ENCODE results near the gene RAB4A.
A peak's percentile ranks its signal among the peaks of the same experiment; 100 is the strongest.

RAB4A gene

DNA sequence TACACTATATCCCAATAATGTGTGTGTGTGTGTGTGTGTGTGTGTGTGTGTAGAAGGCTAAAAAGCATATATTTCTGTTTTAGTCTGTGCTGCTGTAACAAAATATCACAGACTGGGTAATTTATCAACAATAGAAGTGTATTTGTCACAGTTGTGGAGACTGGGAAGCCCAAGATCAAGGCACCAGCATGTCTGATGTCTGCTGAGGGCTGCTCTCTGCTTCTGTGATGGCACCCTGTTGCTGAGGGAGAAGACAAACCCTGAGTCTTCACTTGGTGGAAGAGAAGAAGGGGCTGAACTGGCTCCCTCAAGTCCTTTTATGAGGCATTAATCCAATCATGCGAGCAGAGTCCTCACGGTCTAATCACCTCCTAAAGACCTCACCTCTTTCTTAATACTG lies 23.0 kb upstream of the RAB4A start:
- no peak for DNase-seq

DNA sequence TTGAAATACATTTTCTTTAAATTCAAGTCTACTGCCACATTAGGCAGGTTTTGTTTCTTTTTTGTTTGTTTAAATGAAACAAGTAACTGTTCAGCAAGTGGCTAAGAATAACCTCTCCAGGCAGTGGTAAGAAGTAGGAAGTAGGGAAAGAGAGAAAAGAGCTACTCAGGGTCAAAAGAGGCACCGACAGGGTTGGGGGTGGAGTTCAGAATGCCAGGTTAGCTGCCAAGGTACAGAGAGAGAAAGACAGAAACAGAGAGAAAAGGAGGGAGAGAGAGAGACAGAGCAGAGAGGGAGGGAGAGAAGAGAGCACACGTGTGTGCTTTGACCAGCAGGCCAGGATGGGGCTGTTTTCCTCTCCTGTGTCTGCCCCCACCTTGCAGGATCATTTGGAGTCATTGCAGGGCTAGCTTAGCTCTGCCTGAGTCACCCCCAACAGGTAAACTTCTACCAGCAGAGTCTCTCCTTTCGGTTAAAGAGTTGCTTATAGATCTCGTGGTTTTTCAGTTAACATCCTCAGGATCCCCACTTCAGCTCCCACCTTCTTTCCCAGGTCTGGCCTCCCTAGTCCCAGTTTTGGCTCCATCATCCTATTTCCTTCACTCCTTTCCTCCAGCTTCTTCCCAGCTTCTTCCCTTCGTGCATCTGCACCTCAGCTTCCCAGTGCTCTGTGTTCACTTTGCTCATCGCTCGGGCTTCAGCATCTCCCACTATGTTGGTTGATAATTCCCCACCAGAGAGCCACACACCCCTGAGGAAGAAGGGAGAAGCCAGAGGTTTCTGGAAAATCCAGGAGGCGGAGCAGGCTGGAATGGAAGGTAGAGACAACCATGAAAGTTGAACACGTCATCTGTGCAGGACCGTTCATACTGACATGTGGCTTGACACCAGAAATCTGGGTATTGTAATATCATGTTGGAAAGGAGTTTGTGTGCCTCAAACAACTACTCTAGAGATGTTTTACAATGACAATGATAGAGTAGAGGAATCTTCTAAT lies 21.8 kb upstream of the RAB4A start:
- DNase-seq = no peak

DNA sequence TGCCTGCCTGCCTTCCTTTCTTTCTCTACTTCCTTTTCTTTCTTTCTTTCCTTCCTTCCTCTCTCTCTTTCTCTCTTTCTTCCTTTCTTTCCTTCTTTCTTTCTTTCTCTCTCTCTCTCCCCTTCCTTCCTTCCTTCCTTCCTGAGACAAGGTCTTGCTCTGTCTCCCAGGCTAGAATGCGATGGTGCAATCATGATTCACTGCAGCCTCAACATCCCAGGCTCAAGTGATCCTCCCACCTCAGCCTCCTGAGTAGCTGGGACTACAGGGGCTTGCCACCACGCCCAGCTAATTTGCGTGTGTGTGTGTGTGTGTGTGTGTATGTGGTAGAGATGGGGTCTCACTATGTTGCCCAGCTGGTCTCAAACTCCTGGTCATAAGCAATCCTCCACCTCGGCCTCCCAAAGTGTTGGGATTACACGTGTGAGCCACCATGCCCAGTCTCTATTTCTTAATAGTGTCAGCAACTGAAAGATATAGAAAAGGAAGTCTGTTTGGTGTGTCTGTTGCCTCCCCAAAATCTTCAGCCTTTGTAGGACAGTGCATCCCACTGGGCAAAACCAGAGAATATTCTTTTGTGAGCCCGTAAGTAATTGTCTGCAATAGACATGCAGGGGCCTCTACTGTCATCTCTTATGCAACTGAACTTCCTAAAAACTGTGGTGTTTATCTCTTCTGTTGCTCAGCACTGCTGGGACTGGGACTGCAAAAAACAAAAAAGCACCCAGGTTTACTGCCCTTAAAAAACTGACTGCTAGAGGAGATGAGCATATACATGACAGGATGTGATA lies 20.9 kb upstream of the RAB4A start:
- DNase-seq = no peak

DNA sequence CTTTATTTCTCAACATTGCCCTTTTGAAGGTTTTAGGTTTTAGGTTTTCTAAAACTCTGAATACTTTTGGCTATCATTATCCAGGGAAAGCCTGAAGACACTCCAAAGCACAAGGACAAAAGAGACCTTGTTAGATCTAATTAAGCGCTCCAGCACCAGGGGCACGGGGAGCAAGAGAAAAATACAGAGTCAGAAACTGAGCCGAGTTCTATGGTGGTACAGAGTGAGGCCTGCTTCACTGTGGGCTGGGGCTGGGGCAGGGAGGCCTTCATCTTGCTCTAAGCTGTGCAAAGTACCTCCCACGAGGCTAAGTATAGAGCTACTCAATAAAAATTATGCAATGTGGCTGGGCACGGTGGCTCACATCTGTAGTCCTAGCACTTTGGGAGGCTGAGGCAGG lies 19.7 kb upstream of the RAB4A start:
- DNase-seq = no peak

DNA sequence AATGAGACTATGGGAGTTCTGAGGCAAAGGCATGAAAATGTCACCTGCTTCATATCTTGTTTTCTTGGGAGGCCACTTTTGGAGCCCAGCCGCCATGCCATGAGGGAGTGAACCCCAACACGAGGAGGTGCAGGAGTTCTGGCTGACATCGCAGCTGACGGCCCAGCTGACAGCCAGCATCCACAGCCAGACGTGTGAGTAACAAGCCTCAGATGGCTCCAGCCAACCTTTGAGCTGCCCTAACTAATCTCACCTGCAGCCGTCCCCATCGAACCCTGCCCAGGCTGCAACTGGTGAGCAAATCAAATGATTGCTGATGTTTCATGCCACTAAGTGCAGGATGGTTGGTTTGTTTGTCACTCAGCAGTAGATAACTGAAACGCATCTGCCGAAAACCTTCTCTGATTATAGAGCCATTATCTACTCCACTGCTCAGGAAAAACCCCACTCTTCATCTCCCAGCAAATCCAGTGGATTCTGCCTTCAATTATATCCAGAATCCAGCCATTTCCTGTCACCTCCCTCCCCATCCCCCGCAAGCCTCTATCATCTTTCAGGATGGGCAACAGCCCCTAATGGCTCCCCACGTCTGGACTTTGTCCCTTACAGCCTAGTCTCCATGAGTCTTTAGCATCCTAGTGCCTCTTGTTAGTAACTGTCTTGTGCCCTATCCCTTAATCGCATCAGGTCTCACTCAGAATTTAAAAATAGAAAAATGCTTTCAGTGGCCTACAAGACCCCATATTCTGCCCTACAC lies 18.5 kb upstream of the RAB4A start:
- DNase-seq = no peak

DNA sequence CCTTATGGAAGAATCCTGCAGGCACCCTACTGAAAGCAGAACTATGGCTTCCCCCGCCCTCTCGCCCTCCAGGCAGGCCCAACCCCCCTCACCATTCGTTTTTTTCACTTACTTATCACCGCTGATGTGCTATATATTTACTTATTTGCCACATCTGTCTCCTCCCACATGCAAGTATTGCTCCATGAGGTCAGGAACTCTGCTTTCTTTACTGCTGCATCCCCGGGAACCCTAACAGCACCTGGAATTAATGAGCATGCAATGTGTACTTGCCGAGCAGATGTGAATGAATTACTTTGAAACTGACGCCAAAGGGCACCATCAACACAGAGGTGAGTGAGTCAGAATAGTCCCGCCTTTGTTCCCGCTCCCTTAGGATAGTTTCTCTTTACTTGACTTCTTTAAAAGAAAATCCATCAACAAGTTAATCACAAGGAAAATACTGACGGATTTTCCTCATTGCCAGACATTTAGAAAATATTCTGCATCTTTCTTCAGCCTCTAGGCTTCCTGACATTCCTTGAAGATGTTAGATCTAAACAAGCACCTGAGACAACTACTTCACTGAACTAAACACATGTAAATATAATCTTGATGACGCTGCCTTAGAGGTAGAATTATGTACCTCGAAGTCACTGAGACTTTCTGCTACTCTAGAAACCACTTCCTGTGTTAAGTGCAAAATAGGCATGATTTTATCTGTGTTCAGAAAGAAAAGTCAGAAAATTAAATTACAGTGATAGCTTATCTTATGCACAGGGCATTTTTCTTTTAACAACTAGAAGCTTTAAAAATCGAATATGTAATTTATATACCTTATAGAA lies 17.5 kb upstream of the RAB4A start:
- DNase-seq = no peak

DNA sequence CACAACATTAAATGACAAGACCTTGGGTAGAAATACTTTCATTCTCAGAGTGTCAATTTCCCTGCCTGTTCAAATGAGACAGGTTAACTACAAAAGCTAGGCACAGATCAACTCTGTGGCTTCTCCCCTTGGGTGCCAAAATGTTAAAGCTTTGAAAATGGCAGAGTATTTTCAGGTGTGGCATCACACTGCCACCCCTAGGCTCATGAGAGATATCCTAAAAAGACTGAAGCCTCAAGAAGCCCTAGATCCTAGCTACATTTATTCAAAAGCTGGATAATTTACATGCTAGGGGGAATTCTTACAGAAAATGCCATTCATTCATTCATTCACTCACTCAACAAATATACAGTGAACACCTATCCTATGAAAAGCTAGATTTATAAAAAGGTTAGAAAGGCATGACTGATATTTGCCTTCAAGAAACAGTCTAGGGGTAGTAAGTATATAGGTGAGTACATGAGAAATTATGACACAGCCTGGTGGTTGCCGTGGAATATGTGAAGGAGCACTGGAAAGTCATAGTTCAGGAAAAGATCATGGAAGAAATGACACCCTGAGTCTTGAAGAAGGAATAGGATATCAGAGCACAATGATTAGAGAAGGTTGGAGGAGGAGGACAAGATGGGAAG lies 15.9 kb upstream of the RAB4A start:
- peak; percentile 29 for DNase-seq

DNA sequence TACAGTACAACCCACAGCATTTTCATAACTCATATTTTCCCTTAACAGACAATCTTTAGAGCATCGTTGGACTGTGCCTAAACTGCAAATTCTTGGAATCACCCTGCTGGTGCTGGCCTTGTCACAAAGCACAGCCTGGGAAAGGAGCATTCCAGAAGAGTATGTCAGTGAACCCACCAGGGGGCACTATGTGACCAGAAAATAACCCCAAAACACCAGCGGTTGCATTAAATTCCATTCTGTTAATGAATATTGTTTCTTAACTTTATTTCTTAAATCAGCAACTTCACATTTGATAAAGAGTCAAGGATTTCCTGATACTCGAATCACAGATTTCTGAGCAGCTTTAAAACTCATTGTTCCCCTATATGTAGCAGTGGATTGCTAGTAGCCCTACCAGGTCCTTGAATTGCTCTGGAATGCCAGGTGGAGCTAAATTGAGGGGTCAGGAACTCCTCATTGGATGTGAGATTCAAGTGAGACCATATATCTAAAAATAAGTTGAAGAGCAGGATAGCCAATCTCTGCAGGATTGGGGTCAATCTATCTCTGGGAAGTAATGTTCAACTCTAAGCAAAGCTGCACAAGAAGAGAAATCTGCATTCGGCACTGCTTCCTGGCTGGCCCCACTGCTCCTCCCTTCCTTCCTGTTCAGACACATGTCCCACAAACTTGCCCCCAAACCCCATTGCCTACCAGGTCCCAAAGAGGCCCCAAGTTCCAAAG lies 12.7 kb upstream of the RAB4A start:
- peak; percentile 59 for DNase-seq

DNA sequence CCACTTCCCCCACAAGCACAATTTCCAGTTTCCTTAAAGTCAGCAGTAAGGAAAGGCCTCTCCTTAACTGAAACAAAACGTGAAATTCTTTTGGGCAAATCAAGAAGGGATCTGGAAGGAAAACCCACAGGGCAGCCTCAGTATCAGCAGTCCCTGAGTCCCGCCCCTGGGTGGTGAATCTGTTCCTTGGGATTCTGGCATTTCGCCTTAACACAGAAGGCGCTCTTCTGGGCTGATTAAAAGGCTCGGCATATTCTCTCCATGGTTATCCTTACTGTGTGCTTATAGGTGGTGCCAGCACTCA lies 12.2 kb upstream of the RAB4A start:
- DNase-seq = no peak

DNA sequence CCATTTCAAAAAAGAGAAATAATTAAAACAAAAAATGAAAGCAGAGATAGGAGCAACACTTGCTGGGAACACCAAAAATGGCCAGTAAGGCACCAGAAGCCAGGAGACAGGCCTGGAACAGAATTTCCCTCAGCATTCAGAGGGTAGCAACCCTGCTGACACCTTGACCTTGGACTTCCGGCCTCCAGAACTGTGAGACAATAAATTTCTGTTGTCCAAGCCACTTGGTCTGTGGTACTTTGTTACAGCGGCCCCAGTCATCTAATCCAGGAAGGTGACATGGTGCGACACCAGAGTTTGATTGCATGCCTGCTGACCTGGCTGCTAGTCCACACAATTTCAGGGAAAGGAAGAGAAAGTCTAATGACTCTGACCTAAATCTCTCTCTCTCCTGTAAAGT lies 10.6 kb upstream of the RAB4A start:
- no peak for DNase-seq

DNA sequence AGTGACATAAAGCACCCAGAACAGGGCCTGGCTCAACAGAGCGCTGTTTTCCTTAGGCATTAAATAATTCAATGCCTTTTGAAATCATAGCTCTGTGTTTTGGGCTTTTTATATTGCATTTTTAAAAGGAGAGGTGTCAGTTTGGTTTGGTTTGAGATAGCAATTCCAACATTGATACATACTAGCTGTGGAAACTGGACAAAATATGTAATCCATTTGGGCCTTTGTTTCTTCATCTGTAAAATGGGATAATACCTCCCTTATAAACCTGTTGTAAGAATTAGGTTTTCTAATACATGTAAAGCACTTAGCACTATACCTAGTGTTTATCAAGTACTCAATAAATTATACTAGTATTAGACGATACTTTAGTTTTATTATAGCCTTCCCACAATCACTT lies 8.7 kb upstream of the RAB4A start:
- no peak for DNase-seq

DNA sequence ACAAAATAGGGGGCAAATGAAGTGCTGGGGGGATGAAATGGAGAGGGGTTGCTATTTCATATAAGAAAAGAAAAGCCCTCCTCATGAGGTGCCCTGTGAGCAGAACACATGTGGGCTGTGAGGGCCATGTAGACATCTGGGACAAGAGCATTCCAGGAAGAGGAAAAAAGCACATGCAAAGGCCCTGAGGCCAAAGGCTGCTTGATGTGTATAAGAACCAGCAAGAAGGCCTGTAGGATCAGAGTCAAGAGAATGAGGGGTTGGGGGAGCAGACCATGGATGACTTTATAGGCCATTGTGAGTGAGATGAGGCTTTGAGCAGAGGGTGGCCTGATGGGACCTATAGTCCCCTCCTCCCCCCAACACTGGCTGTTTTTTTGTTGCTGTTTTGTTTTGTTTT lies 7.7 kb upstream of the RAB4A start:
- DNase-seq = no peak

DNA sequence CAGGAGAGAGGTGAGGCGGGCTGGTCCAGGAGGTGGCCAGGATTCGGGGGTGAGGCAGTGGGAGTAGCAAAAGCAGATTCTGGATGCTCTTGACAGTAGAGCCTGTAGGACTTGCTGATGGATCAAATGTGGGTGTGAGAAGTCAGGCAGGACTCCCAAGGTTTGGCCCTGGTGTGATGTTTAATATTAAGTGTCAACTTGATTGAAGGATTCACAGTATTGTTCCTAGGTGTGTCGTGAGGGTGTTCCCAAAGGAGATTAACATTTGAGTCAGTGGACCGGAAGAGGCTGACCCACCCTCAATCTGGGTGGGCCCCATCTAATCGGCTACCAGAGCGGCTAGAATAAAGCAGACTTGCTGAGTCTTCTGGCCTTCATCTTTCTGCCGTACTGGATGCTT lies 6.8 kb upstream of the RAB4A start:
- no peak for DNase-seq

DNA sequence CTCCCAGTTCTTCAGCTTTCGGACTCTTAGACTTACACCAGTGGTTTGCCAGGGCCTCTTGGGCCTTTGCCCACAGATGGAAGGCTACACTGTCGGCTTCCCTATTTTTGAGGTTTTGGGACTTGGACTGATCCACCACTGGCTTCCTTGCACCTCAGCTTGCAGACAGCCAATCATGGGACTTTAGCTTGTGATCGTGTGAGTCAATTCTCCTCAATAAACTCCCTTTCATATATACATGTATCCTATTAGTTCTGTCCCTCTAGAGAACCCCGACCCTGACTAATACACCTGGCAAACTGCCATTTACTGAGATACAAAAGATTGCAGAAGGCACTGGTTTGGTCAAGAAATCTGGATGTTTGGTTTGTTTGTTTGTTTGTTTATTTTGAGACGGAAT lies 6.4 kb upstream of the RAB4A start:
- no peak for DNase-seq

DNA sequence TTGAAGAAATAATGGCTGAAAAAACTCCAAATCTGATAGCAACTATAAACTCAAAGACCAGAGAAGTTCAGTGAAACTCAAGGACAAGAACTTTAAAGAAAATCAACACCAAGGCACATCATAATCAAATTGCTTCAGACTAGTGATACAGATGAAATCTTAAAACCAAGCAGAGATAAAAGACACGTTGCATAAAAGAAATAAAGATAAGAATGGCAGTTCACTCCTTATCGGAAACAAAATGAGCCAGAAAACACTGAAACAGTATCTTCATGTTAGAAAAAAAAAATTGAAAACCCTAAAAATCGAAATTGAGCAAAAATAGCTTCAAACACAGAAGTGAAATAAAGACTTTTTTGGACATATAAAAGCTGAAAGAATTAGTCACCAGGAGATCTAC lies 4.6 kb upstream of the RAB4A start:
- DNase-seq = no peak

DNA sequence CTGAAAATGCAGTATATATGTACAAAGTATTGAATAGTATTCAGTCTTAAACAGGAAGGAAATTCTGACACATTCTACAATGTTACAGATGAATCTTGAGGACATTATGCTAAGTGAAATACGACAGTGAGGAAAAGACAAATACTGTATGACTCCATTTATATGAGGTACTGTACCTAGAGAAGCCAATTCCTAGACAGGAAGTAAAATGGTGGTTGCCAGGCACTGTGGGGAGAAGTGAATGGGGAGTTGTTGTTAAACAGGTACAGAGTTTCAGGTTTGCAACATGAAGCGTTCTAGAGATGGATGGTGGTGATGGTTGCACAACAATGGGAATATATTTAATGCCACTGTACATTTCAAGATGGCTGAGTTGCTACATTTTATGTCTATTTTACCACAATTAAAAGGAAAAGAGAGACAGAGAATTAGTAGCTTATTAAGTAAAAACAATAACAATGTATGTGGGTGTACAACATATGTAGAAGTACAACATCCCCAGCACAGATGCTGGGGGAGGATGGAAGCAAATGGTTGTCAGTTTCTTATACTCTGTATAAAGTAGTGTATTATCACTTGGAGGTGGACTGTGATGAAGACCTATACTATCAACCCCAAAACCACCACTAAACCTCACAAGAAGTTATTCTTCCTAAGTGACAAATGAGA lies 3.9 kb upstream of the RAB4A start:
- no peak for DNase-seq

DNA sequence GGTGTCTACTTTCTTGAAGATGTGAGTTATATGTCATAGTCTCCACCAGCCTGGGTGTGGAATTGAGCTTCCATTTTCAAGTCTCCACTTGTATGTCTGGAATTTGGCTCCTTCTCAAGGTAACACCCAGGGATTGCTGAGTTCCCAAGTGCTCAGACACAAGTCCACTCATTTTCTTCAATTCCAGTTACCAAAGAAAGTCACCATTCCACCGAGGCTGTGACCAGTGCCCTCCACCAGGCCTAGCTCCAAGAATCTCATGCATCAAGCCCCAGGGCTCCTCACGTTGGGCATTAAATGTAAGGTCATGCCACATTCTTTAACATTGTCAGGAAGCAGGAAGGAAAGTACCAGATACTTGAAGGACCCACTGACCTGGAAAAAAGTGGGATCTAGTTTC lies 2.4 kb upstream of the RAB4A start:
- no peak for DNase-seq

DNA sequence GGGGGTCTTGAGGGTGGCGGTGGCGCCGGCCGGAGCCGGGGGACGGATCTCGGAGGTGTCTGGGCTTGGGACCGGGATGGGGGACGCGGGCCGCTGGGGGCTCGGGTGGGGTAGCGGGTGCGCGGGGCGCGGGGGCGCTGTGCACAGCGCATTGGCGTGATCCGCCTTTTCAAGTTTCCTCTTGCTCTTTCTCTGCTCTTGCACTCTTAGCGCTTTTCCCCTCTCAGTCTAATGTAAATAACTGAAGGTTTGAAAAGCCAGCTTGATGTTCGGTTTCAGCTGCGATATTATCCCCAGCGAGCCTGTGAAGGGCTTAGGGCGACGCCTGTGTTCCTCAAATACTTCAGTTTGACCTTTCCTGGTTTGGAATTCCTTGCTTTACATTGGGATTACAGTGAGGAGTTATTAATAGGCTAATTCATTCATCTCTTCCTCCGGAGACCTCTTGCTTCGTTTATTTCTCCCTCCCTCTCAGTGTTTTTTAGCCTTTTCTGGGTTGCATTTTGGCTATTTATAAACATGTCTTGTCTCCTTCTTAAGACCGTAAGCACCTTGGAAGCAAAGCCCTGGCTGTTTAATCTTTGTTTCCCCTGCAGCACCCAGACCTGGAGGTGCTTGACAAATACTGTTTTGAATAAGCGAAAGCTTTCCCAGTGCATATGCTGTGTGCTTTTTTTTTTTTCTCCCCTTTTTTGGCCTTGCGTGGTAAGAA lies 693 bp downstream of the RAB4A start:
- peak; percentile 32 for DNase-seq

DNA sequence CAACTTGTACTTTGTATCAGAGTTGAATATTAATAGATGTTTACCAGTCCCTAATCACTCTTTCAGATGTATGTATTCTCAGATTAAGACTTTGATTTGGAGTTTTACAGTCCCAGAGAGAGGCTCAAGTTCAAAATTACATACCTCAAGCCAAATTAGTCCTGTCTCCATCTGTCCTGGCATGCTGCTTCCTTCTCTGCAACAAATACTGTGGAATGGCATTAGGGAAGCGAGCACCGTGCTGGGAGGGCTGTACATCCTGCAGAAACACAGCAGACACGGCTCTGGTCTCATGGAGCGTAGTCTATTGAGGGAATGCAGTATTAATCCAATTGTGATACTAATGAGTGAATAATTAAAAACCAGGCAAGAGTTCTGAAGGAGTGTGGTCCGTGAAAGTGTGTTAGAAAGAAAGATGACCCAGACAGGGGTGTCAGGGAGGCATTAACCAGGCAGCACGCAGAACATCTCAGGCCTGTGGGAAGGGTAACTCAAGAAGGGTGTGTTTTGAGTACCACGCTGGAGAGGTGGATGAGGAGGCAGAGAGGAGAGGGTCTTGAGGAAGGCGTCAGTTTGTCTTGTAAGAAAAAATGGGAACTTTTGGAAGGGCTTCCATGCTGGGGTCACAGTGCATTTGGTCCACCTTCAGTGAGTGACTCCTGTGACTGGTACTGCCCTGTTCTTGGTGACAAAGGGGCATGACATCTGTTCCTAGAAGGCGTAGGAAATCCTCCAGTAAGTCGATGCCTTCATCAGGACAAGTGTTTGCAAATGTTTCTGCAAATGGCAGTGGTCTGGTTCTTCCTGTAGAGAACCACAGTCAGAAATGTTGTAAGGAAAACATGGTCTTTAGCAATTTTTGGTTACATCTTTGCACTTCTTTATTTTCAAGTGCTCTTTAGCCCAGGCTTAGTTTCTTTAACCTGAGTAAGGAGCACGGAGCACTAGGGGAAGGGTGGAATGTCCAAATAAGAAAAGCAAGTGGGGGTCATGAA lies 1.6 kb downstream of the RAB4A start:
- no peak for DNase-seq
